HepG2 (cell line): ENCODE results near the gene SLC35B2. TPM values are rescaled to one million over a fixed set of nuclear protein-coding genes. Genes with fewer than 3 reads are reported as not detected.
A peak's percentile ranks its signal among the peaks of the same experiment; 100 is the strongest.

Experiments
- ATAC-seq: fragments of 200-7000 bp; cut with Tn5 transposase; 3 replicates; pipeline ENCODE4 v1.9.1; 2020; ENCODE audit warnings: mild to moderate bottlenecking, moderate library complexity
- BruUV-seq: library from RNA; stranded (reverse); fragments of 400-500 nt; replicated peaks from 2 replicates; lab custom pipeline; 2021; lab: Mats Ljungman, UMichigan
- CTCF ChIA-PET: fragments of 300-600 bp; formaldehyde crosslinking; extraction: SDS; loops from one replicate; lab custom pipeline; 2021; ENCODE audit warnings: low total read pairs, inconsistent platforms, low intra/inter-chr PET ratio; lab: Yijun Ruan, JAX
- POLR2A ChIA-PET: fragments of 350-600 bp; sonication (Branson Sonifier 250); formaldehyde crosslinking; loops from one replicate; lab custom pipeline; 2020; ENCODE audit warnings: antibody characterized with exemption, inconsistent platforms; lab: Yijun Ruan, JAX
- DNase-seq: peaks from one replicate; pipeline ENCODE4 v3.0.0-alpha.2; 2015; ENCODE audit warnings: low spot score
- FAIRE-seq: peaks from 3 replicates; lab custom pipeline; 2011; peaks lifted over from hg19 to GRCh38; lab: Jason Lieb, UNC
- H2AFZ ChIP-seq: one replicate; pipeline ENCODE4 v1.6.1; 2011; ENCODE audit warnings: low read length, inconsistent platforms
- H3K27ac ChIP-seq: fragments of 300-600 bp; 3 replicates; pipeline ENCODE4 v1.8.0; 2011; ENCODE audit warnings: mixed run types, mild to moderate bottlenecking, mixed read lengths, low read length, inconsistent platforms; ENCODE audit not compliant: insufficient read depth; ENCODE audit errors: extremely low read length
- H3K27me3 ChIP-seq, 2 experiments: fragments of 200-600 bp in 1 of 2; 2 replicates in 1 of 2; 3 replicates in 1 of 2; pipeline versions ENCODE4 v1.6.0 to v1.8.0; 2011; ENCODE audit warnings: low read length in 2 of 2, mild to moderate bottlenecking in 2 of 2, moderate library complexity in 2 of 2, inconsistent platforms in 1 of 2; ENCODE audit not compliant: insufficient read depth in 2 of 2, control insufficient read depth in 1 of 2
- H3K36me3 ChIP-seq, 2 experiments: fragments of 200-600 bp in 1 of 2; replicated peaks in 1 of 2; 2 replicates in 1 of 2; 3 replicates in 1 of 2; pipeline versions ENCODE4 v1.5.1 to v1.8.0; 2011; ENCODE audit warnings: low read length in 2 of 2, inconsistent platforms in 1 of 2; ENCODE audit not compliant: insufficient read depth in 2 of 2, control insufficient read depth in 1 of 2
- H3K4me1 ChIP-seq: 2 replicates; pipeline ENCODE4 v1.5.1; 2012; ENCODE audit warnings: low read length, inconsistent platforms; ENCODE audit not compliant: insufficient read depth
- H3K4me2 ChIP-seq: 2 replicates; pipeline ENCODE4 v1.6.0; 2011; ENCODE audit warnings: low read depth, low read length, inconsistent platforms
- H3K4me3 ChIP-seq, 3 experiments: fragments of 200-600 bp in 1 of 3; sonication (generic), shearing (Covaris generic) in 1 of 3; replicated peaks in 1 of 3; 2 replicates each; pipeline ENCODE4 v1.5.1; 2011 to 2016; ENCODE audit warnings: low read length in 3 of 3, inconsistent platforms in 2 of 3, low read depth in 2 of 3, mild to moderate bottlenecking in 2 of 3, control low read depth in 1 of 3, mixed read lengths in 1 of 3; ENCODE audit not compliant: insufficient read depth in 1 of 3
- H3K79me2 ChIP-seq: one replicate; pipeline ENCODE4 v1.6.1; 2011; ENCODE audit warnings: low read length, inconsistent platforms; ENCODE audit not compliant: insufficient read depth
- H3K9ac ChIP-seq: 2 replicates; pipeline ENCODE4 v1.6.0; 2011; ENCODE audit warnings: mild to moderate bottlenecking, low read depth, low read length, inconsistent platforms; ENCODE audit not compliant: insufficient read depth
- H3K9me3 ChIP-seq: 2 replicates; pipeline ENCODE4 v1.5.1; 2012; ENCODE audit warnings: mild to moderate bottlenecking, low read length
- H4K20me1 ChIP-seq: 2 replicates; pipeline ENCODE4 v1.6.0; 2011; ENCODE audit warnings: inconsistent platforms, mild to moderate bottlenecking, low read length, moderate library complexity; ENCODE audit not compliant: insufficient read depth
- ATM ChIP-seq: fragments of 450-650 bp; IDR thresholded peaks from 2 replicates; pipeline ENCODE4 v1.7.1; 2017; ENCODE audit warnings: mild to moderate bottlenecking, borderline replicate concordance
- CENPX ChIP-seq: sonication (generic); formaldehyde crosslinking; IDR thresholded peaks from 2 replicates; pipeline ENCODE4 v1.9.0; 2021; ENCODE audit warnings: mild to moderate bottlenecking, missing genetic modification reagents, moderate library complexity
- ELF4 ChIP-seq: sonication (generic); formaldehyde crosslinking; IDR thresholded peaks from 2 replicates; pipeline ENCODE4 v1.5.0; 2020; ENCODE audit warnings: missing genetic modification reagents, mild to moderate bottlenecking, moderate library complexity, borderline replicate concordance
- MAF1 ChIP-seq: sonication (generic); formaldehyde crosslinking; IDR thresholded peaks from 2 replicates; pipeline ENCODE4 v1.5.0; 2020; ENCODE audit warnings: missing genetic modification reagents, borderline replicate concordance
- RFXAP ChIP-seq: sonication (generic); formaldehyde crosslinking; IDR thresholded peaks from 2 replicates; pipeline ENCODE4 v1.4.0; 2020; ENCODE audit warnings: missing genetic modification reagents, borderline replicate concordance
- SAFB2 ChIP-seq: sonication (generic); formaldehyde crosslinking; IDR thresholded peaks from 2 replicates; pipeline ENCODE4 v1.5.1; 2020; ENCODE audit warnings: missing genetic modification reagents, low read depth, mild to moderate bottlenecking, borderline replicate concordance
- SIN3A ChIP-seq: IDR thresholded peaks from 2 replicates; pipeline ENCODE4 v1.6.1; 2011; ENCODE audit warnings: low read depth, mild to moderate bottlenecking, control low read depth, low read length, borderline replicate concordance
- U2AF2 ChIP-seq: fragments of 200-400 bp; formaldehyde crosslinking; IDR thresholded peaks from 2 replicates; pipeline ENCODE4 v1.6.1; 2017; ENCODE audit warnings: low read depth, mild to moderate bottlenecking, low read length
- WIZ ChIP-seq: sonication (generic); formaldehyde crosslinking; IDR thresholded peaks from 2 replicates; pipeline ENCODE4 v1.5.1; 2020; ENCODE audit warnings: mild to moderate bottlenecking, missing genetic modification reagents
- ZNF138 ChIP-seq: sonication (generic); formaldehyde crosslinking; IDR thresholded peaks from 2 replicates; pipeline ENCODE4 v1.5.0; 2020; ENCODE audit warnings: mild to moderate bottlenecking, low read depth, missing genetic modification reagents
- ZNF382 ChIP-seq: sonication (generic); formaldehyde crosslinking; IDR thresholded peaks from 2 replicates; pipeline ENCODE4 v1.5.0; 2020; ENCODE audit warnings: missing genetic modification reagents, mild to moderate bottlenecking, borderline replicate concordance
- ZNF501 ChIP-seq: sonication (generic); formaldehyde crosslinking; IDR thresholded peaks from 2 replicates; pipeline ENCODE4 v1.5.1; 2020; ENCODE audit warnings: mild to moderate bottlenecking, moderate library complexity, missing genetic modification reagents
- ZNF616 ChIP-seq: sonication (generic); formaldehyde crosslinking; IDR thresholded peaks from 2 replicates; pipeline ENCODE4 v1.5.0; 2020; ENCODE audit warnings: low read depth, mild to moderate bottlenecking, missing genetic modification reagents
- ZNF766 ChIP-seq: sonication (generic); formaldehyde crosslinking; IDR thresholded peaks from 2 replicates; pipeline ENCODE4 v1.5.0; 2020; ENCODE audit warnings: missing genetic modification reagents, borderline replicate concordance
- ZNF816 ChIP-seq: sonication (generic); formaldehyde crosslinking; IDR thresholded peaks from 2 replicates; pipeline ENCODE4 v1.8.0; 2022; ENCODE audit warnings: missing genetic modification reagents, mild to moderate bottlenecking, borderline replicate concordance
- WGBS: methylation state at CpG from one replicate; pipeline ENCODE4 v1.1.6; 2017; ENCODE audit warnings: low lambda C conversion rate; 5-methylcytosine and 5-hydroxymethylcytosine counted together
- in situ Hi-C: cut with HindIII; loops from 2 replicates; pipeline ENCODE4 v1.10.0; 2017; ENCODE audit warnings: low pct_unique_long_range_greater_than_20kb; ENCODE audit not compliant: extremely low pct_ligation_motif_present
- intact Hi-C: fragments of 100-400 bp; cut with micrococcal nuclease; formaldehyde crosslinking; loops from one replicate; pipeline ENCODE4 v1.10.0; 2022; ENCODE audit not compliant: unreplicated experiment
- polyA plus RNA-seq, 8 experiments: library from polyadenylated mRNA; depleted of rRNA in 3 of 8; stranded (reverse) in 7 of 8; unstranded in 1 of 8; fragments of >200 nt; fragmentation: Illumina TruSeq in 4 of 8; extraction: Trizol in 4 of 8; gene quantifications; 2 replicates each; pipeline versions ENCODE4 v1.2.1 to v1.2.3, GENCODE V29; 2011 to 2016; ENCODE audit warnings: low read depth in 4 of 8, missing spikeins in 1 of 8, mixed read lengths in 1 of 8; ENCODE audit not compliant: insufficient read depth in 1 of 8
- total RNA-seq, 5 experiments: library from RNA; depleted of rRNA; stranded (reverse); fragments of >200 nt; fragmentation: Illumina TruSeq; extraction: Trizol; gene quantifications; 2 replicates each; pipeline ENCODE4 v1.2.3, GENCODE V29; 2016; ENCODE audit warnings: low read depth in 1 of 5
- TF ChIP-seq, protein P1 (sequence below): sonication (generic); formaldehyde crosslinking; IDR thresholded peaks from 2 replicates; pipeline ENCODE4 v1.5.0; 2020; ENCODE audit warnings: mild to moderate bottlenecking, low read depth, missing genetic modification reagents, borderline replicate concordance
- TF ChIP-seq, protein P2 (sequence below): sonication (generic); IDR thresholded peaks from 2 replicates; pipeline ENCODE4 v1.6.1; 2016; ENCODE audit warnings: low read depth, borderline replicate concordance
- TF ChIP-seq, protein P3 (sequence below): IDR thresholded peaks from 2 replicates; pipeline ENCODE4 v1.6.1; 2018; ENCODE audit warnings: missing genetic modification reagents, mild to moderate bottlenecking, missing compliant biosample characterization
- TF ChIP-seq, protein P4 (sequence below): fragments of 450-650 bp; IDR thresholded peaks from 2 replicates; pipeline ENCODE4 v1.6.1; 2016

The SLC35B2 gene
- total and polyA plus RNA-seq, 2 of the 13 experiments (the other 11 are each of a cell fraction or from before 2014, with no cell fraction given) = 61.1 to 148 TPM

DNA sequence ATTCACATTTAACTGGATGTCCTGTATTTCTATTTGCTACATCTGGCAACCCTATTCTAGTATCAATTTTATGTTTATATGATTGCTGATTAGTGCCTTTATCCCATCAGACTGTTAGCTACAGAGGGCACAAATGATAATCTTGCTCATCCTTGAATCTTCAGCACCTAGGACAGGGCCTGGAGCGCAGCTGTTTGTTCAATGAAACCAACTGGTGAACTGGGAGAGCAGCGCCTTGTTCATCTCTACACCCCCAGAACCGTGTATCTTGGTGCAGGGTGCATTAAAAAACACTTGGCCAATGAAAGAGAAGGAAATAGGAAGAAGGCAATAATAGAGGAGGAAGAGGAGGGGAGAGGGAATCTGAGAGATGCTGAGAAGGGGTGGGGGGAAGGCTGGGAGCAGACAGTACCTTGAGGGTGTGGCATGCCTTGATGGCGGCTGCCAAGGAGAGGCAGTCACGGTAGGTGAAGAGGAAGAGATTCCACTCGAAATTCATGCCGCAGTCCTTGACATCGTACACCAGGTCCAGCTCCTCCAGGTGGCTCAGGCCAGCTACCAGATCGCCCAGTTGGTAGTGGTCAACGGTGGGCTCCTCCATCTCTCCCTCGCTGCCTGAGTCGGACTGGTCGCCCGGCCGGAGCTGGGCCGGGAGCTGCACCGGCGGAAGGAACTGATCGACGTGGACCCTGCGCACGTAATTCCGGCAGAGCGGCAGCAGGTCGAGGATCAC, 28.4 kb upstream of the SLC35B2 start:
- Histone ChIP-seq H3K79me2 (no peaks in the 10 kb centered on the region), H3K9me3 (no peaks in the 10 kb centered on the region), H3K4me3 (no peak overlapping the region), H3K27ac (no peak overlapping the region), H2AFZ (no peak overlapping the region), H3K27me3 (peaks cover 1 to 75% of the 10 kb centered on the region in 2 experiments), H3K9ac (no peak overlapping the region), H4K20me1 (no peaks in the 10 kb centered on the region; the same call in 1 of the 2 replicates), H3K4me1 (no peaks in the 10 kb centered on the region), H3K36me3 (no peaks in the 10 kb centered on the region), H3K4me2 (no peak overlapping the region)
- ChIA-PET POLR2A (no interaction called here), CTCF (no interaction called here)
- BruUV-seq = no TSS peak
- in situ Hi-C loops (no loop called here), intact Hi-C loops (no loop called here)
- DNase-seq (no peak), FAIRE-seq (no peak), ATAC-seq (peak; percentile 36; the same call in 2 of the 3 replicates)
- WGBS = 57% methylated on average over 25 of the region's 25 CpGs
- TF ChIP-seq ELF4 (CRISPR knock-in tag) = no peak
- no peak for TF ChIP-seq RFXAP (CRISPR knock-in tag)
- TF ChIP-seq SIN3A = 0 out of 2 replicates have a peak, but pooled peaks have one; percentile 37
- TF ChIP-seq, protein P1, sequence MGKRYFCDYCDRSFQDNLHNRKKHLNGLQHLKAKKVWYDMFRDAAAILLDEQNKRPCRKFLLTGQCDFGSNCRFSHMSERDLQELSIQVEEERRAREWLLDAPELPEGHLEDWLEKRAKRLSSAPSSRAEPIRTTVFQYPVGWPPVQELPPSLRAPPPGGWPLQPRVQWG (CRISPR knock-in tag) = no peak
- TF ChIP-seq WIZ (CRISPR knock-in tag) = 0 out of 2 replicates have a peak, but pooled peaks have one; percentile 45
- no peak for TF ChIP-seq MAF1 (CRISPR knock-in tag)
- TF ChIP-seq, protein P2, sequence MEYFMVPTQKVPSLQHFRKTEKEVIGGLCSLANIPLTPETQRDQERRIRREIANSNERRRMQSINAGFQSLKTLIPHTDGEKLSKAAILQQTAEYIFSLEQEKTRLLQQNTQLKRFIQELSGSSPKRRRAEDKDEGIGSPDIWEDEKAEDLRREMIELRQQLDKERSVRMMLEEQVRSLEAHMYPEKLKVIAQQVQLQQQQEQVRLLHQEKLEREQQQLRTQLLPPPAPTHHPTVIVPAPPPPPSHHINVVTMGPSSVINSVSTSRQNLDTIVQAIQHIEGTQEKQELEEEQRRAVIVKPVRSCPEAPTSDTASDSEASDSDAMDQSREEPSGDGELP = peak; percentile 70; the same call in 1 of the 2 replicates
- no peak for TF ChIP-seq U2AF2
- TF ChIP-seq SAFB2 (CRISPR knock-in tag) = no peak
- no peak for TF ChIP-seq ZNF382
- TF ChIP-seq, protein P3, sequence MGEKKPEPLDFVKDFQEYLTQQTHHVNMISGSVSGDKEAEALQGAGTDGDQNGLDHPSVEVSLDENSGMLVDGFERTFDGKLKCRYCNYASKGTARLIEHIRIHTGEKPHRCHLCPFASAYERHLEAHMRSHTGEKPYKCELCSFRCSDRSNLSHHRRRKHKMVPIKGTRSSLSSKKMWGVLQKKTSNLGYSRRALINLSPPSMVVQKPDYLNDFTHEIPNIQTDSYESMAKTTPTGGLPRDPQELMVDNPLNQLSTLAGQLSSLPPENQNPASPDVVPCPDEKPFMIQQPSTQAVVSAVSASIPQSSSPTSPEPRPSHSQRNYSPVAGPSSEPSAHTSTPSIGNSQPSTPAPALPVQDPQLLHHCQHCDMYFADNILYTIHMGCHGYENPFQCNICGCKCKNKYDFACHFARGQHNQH = no peak
- no peak for TF ChIP-seq ZNF816 (CRISPR knock-in tag)
- TF ChIP-seq, protein P4, sequence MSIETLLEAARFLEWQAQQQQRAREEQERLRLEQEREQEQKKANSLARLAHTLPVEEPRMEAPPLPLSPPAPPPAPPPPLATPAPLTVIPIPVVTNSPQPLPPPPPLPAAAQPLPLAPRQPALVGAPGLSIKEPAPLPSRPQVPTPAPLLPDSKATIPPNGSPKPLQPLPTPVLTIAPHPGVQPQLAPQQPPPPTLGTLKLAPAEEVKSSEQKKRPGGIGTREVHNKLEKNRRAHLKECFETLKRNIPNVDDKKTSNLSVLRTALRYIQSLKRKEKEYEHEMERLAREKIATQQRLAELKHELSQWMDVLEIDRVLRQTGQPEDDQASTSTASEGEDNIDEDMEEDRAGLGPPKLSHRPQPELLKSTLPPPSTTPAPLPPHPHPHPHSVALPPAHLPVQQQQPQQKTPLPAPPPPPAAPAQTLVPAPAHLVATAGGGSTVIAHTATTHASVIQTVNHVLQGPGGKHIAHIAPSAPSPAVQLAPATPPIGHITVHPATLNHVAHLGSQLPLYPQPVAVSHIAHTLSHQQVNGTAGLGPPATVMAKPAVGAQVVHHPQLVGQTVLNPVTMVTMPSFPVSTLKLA = no peak
- no peak for TF ChIP-seq ZNF616 (CRISPR knock-in tag)
- TF ChIP-seq CENPX (CRISPR knock-in tag) = no peak
- TF ChIP-seq ZNF766 = no peak
- TF ChIP-seq ATM = no peak
- TF ChIP-seq ZNF138 = no peak
- no peak for TF ChIP-seq ZNF501
